CD14-positive monocyte (primary cell): ENCODE data around the gene WDSUB1. TPM values are rescaled to one million over a fixed set of nuclear protein-coding genes. Genes with fewer than 3 reads are reported as not detected.

ENCODE experiments used
- DNase-seq, 3 donors: peaks; one replicate each; pipeline ENCODE4 v3.0.0-alpha.2; 2011 to 2022
- H2AFZ ChIP-seq: 2 replicates; pipeline ENCODE4 v1.6.0; 2012; ENCODE audit warnings: mild to moderate bottlenecking, low read depth, low read length, inconsistent platforms; ENCODE audit not compliant: insufficient read depth, poor library complexity, severe bottlenecking
- H3K27ac ChIP-seq, 2 donors: 1 replicate in 1 of 2; 2 replicates in 1 of 2; pipeline ENCODE4 v1.5.1; 2012 to 2013; ENCODE audit warnings: low read length in 2 of 2, control low read depth in 1 of 2, inconsistent platforms in 1 of 2, low read depth in 1 of 2, mild to moderate bottlenecking in 1 of 2
- H3K27me3 ChIP-seq, 2 donors: one replicate each; pipeline versions ENCODE4 v1.6.0 to v1.6.1; 2011 to 2013; ENCODE audit warnings: low read length in 2 of 2; ENCODE audit not compliant: control insufficient read depth in 2 of 2, insufficient read depth in 2 of 2
- H3K36me3 ChIP-seq, 2 donors: replicated peaks in 1 of 2; 1 replicate in 1 of 2; 2 replicates in 1 of 2; pipeline versions ENCODE4 v1.5.1 to v1.6.1; 2012 to 2013; ENCODE audit warnings: low read length in 2 of 2, control low read depth in 1 of 2, inconsistent platforms in 1 of 2, mild to moderate bottlenecking in 1 of 2; ENCODE audit not compliant: insufficient read depth in 2 of 2, control insufficient read depth in 1 of 2
- H3K4me1 ChIP-seq, 2 donors: 1 replicate in 1 of 2; 2 replicates in 1 of 2; pipeline versions ENCODE4 v1.5.1 to v1.6.1; 2012 to 2013; ENCODE audit warnings: low read length in 2 of 2, control low read depth in 1 of 2, inconsistent platforms in 1 of 2, mild to moderate bottlenecking in 1 of 2, moderate library complexity in 1 of 2; ENCODE audit not compliant: insufficient read depth in 2 of 2, control insufficient read depth in 1 of 2
- H3K4me2 ChIP-seq: replicated peaks from 2 replicates; pipeline ENCODE3; 2012; ENCODE audit warnings: low read length, moderate library complexity, mild to moderate bottlenecking; ENCODE audit not compliant: poor library complexity, severe bottlenecking; ENCODE audit errors: extremely low read depth
- H3K4me3 ChIP-seq, 3 experiments: fragments of 200-600 bp in 1 of 3; sonication (generic) in 1 of 3; replicated peaks in 1 of 3; 1 replicate in 2 of 3; 2 replicates in 1 of 3; pipeline ENCODE4 v1.5.1; 2011 to 2013; ENCODE audit warnings: low read length in 3 of 3, mild to moderate bottlenecking in 3 of 3, control low read depth in 2 of 3, low read depth in 2 of 3, inconsistent platforms in 1 of 3, moderate library complexity in 1 of 3
- H3K79me2 ChIP-seq: 2 replicates; pipeline ENCODE4 v1.6.0; 2012; ENCODE audit warnings: mild to moderate bottlenecking, control low read depth, inconsistent platforms, low read length, moderate library complexity; ENCODE audit not compliant: insufficient read depth
- H3K9ac ChIP-seq: 2 replicates; pipeline ENCODE4 v1.6.0; 2017; ENCODE audit warnings: low read length, mild to moderate bottlenecking; ENCODE audit not compliant: insufficient read depth, poor library complexity, severe bottlenecking
- H3K9me3 ChIP-seq, 2 donors: replicated peaks in 1 of 2; 1 replicate in 1 of 2; 2 replicates in 1 of 2; pipeline versions ENCODE4 v1.5.1 to v1.6.1; 2012 to 2013; ENCODE audit warnings: low read length in 2 of 2, control low read depth in 1 of 2; ENCODE audit not compliant: control insufficient read depth in 1 of 2, insufficient read depth in 1 of 2
- H4K20me1 ChIP-seq: 2 replicates; pipeline ENCODE4 v1.6.0; 2012; ENCODE audit warnings: mild to moderate bottlenecking, low read length, control low read depth, moderate library complexity; ENCODE audit not compliant: insufficient read depth
- H3K27ac Mint-ChIP-seq, 7 donors: one replicate each; pipeline ENCODE4 v1.8.0; 2020; ENCODE audit warnings: mild to moderate bottlenecking in 7 of 7, mixed read lengths in 7 of 7, moderate library complexity in 6 of 7, inconsistent platforms in 2 of 7
- H3K27me3 Mint-ChIP-seq, 3 donors: one replicate each; pipeline ENCODE4 v1.8.0; 2021 to 2022; ENCODE audit warnings: low read depth in 3 of 3, mild to moderate bottlenecking in 3 of 3, mixed read lengths in 3 of 3, moderate library complexity in 3 of 3, inconsistent platforms in 1 of 3
- H3K36me3 Mint-ChIP-seq, 2 donors: one replicate each; pipeline ENCODE4 v1.8.0; 2020; ENCODE audit warnings: mixed read lengths in 2 of 2, inconsistent platforms in 1 of 2, mild to moderate bottlenecking in 1 of 2
- H3K4me1 Mint-ChIP-seq: one replicate; pipeline ENCODE4 v1.8.0; 2020; ENCODE audit warnings: mild to moderate bottlenecking, mixed read lengths
- H3K4me3 Mint-ChIP-seq, 2 donors: one replicate each; pipeline ENCODE4 v1.8.0; 2020; ENCODE audit warnings: mild to moderate bottlenecking in 2 of 2, mixed read lengths in 2 of 2, moderate library complexity in 1 of 2
- H3K9me3 Mint-ChIP-seq, 7 donors: one replicate each; pipeline ENCODE4 v1.8.0; 2020 to 2022; ENCODE audit warnings: mixed read lengths in 7 of 7, mild to moderate bottlenecking in 6 of 7, moderate library complexity in 6 of 7, inconsistent platforms in 2 of 7
- CTCF ChIP-seq: fragments of 200-600 bp; IDR thresholded peaks from one replicate; pipeline ENCODE4 v1.8.0; 2022; ENCODE audit warnings: antibody characterized with exemption, mild to moderate bottlenecking
- WGBS: methylation state at CpG from one replicate; pipeline ENCODE4 v1.1.5; 2013; ENCODE audit warnings: missing lambda C conversion rate; ENCODE audit not compliant: insufficient coverage; 5-methylcytosine and 5-hydroxymethylcytosine counted together
- intact Hi-C, 2 donors: fragments of 100-400 bp; cut with micrococcal nuclease; formaldehyde crosslinking; loops; one replicate each; pipeline versions ENCODE4 v1.15.0 to v1.15.1; 2023
- polyA plus RNA-seq, 3 donors: library from polyadenylated mRNA; depleted of rRNA in 1 of 3; unstranded in 2 of 3; stranded (reverse) in 1 of 3; fragments of 300-500 nt in 2 of 3; fragments of >200 nt in 1 of 3; fragmentation: Illumina TruSeq in 2 of 3; gene quantifications; 1 replicate in 2 of 3; 2 replicates in 1 of 3; pipeline ENCODE4 v1.2.3, GENCODE V29; 2012 to 2021

WDSUB1 gene
- polyA plus RNA-seq, 3 donors: 9.4 to 17.8 (median 10.1) TPM

- peak overlapping the region; percentile 1 to 6 for H3K4me3 Mint-ChIP-seq
- peaks cover 0 to 2% (median 0%) of the 10 kb centered on the region in 7 donors for H3K9me3 Mint-ChIP-seq
- H2AFZ ChIP-seq: peak overlapping the region; percentile 36
- H4K20me1 ChIP-seq: no peaks in the 10 kb centered on the region
- H3K36me3 ChIP-seq: no peaks in the 10 kb centered on the region
- no peaks in the 10 kb centered on the region for H3K27me3 ChIP-seq
- no peaks in the 10 kb centered on the region for H3K36me3 Mint-ChIP-seq
- peaks cover 20 to 30% of the 10 kb centered on the region in 2 donors for H3K4me1 ChIP-seq
- H3K9ac ChIP-seq: no peak overlapping the region
- 29% methylated on average over 4 of the region's 7 CpGs for WGBS
- H3K9me3 ChIP-seq: no peaks in the 10 kb centered on the region
- peak overlapping the region in 6 of 7 donors; percentile 17 to 80 (median 33) for H3K27ac Mint-ChIP-seq
- H3K4me1 Mint-ChIP-seq: peaks cover 22% of the 10 kb centered on the region
- no peaks in the 10 kb centered on the region for H3K27me3 Mint-ChIP-seq
- peak; percentile 69 to 77 (median 71) for DNase-seq
- intact Hi-C loops: no loop called here
- H3K4me3 ChIP-seq: no peak overlapping the region
- no peak for TF ChIP-seq CTCF
- H3K27ac ChIP-seq: no peak overlapping the region
- peak overlapping the region; percentile 50 for H3K4me2 ChIP-seq
- peaks cover 11% of the 10 kb centered on the region for H3K79me2 ChIP-seq
Observed at GRCh38 chr2:159290289-159290907, 3.9 kb upstream of the WDSUB1 start.

- H3K27me3 ChIP-seq: no peaks in the 10 kb centered on the region
- peaks cover under 1 to 4% of the 10 kb centered on the region in 2 donors for H3K36me3 ChIP-seq
- peaks cover 37% of the 10 kb centered on the region for H3K79me2 ChIP-seq
- no peak overlapping the region for H3K9ac ChIP-seq
- H3K27ac ChIP-seq: peak overlapping the region in 1 of 2 donors; percentile 92
- H3K4me1 Mint-ChIP-seq: peaks cover 34% of the 10 kb centered on the region
- H2AFZ ChIP-seq: no peak overlapping the region
- H4K20me1 ChIP-seq: no peaks in the 10 kb centered on the region
- peaks cover 0 to 2% (median 0%) of the 10 kb centered on the region in 3 donors for H3K27me3 Mint-ChIP-seq
- H3K36me3 Mint-ChIP-seq: peaks cover under 1 to 2% of the 10 kb centered on the region in 2 donors
- DNase-seq: no peak
- H3K4me3 Mint-ChIP-seq: no peak overlapping the region
- no peak overlapping the region for H3K4me3 ChIP-seq
- peak overlapping the region; percentile 78 for H3K4me2 ChIP-seq
- intact Hi-C loops: loop anchor here in 1 of 2 donors (5.0 kb wide), 1 partner anchor 40 kb away; no protein-coding TSS in a partner anchor
- TF ChIP-seq CTCF: no peak
- H3K4me1 ChIP-seq: peaks cover 23 to 37% of the 10 kb centered on the region in 2 donors
- peak overlapping the region in 5 of 7 donors; percentile 92 to 97 (median 94) for H3K27ac Mint-ChIP-seq
- H3K9me3 ChIP-seq: no peaks in the 10 kb centered on the region
- H3K9me3 Mint-ChIP-seq: peaks cover 0 to 2% (median 0%) of the 10 kb centered on the region in 7 donors
Observed at GRCh38 chr2:159287733-159288132, 1.2 kb upstream of the WDSUB1 start.
